Measurements from ENCODE around the gene DDX60. TPM values are rescaled to one million over a fixed set of nuclear protein-coding genes. Genes with fewer than 3 reads are reported as not detected.

Gene DDX60
- total RNA-seq, 1 experiment from 2014 or later: 3.3 TPM

DNA sequence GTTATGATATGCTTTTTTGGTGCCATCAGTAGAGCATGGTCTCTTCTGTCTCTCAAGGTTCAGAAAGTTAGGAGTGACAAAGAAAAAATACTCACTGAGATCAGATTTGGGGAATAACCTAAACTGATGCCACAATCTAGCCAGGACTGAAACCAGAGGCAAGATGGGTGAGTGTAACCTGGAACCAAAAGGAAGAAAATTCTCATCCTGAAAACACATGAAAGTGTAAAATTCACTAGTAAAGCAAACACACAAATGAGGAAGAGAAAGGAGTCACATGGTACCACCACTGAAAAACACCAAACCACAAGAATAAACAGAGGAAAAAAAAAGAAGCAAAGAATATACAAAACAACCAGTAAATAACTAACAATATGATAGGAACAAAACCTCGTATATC lies 129.8 kb downstream of the DDX60 start:
- POLR2A ChIA-PET (ENCODE audit: low non-redundant PET): no interaction called here
- no peak for DNase-seq (ENCODE audit: low spot score)
- BruUV-seq (replicated peaks): no TSS peak
- no peaks in the 10 kb centered on the region for H3K9me3 ChIP-seq (ENCODE audit: low read depth, low read length, poor library complexity, severe bottlenecking)
- no peaks in the 10 kb centered on the region for H3K4me1 ChIP-seq (ENCODE audit: insufficient read depth, low read length, poor library complexity, severe bottlenecking)
- TF ChIP-seq, protein P1, sequence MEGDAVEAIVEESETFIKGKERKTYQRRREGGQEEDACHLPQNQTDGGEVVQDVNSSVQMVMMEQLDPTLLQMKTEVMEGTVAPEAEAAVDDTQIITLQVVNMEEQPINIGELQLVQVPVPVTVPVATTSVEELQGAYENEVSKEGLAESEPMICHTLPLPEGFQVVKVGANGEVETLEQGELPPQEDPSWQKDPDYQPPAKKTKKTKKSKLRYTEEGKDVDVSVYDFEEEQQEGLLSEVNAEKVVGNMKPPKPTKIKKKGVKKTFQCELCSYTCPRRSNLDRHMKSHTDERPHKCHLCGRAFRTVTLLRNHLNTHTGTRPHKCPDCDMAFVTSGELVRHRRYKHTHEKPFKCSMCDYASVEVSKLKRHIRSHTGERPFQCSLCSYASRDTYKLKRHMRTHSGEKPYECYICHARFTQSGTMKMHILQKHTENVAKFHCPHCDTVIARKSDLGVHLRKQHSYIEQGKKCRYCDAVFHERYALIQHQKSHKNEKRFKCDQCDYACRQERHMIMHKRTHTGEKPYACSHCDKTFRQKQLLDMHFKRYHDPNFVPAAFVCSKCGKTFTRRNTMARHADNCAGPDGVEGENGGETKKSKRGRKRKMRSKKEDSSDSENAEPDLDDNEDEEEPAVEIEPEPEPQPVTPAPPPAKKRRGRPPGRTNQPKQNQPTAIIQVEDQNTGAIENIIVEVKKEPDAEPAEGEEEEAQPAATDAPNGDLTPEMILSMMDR (conservative IDR thresholded peaks at IDR 0.05; ENCODE audit: low read depth, low read length): no peak
- no peak for TF ChIP-seq EZH2 (IDR thresholded peaks at IDR 0.05; ENCODE audit: borderline replicate concordance, low read depth, low read length, poor library complexity, severe bottlenecking)
- no peaks in the 10 kb centered on the region for H3K27me3 ChIP-seq (replicated peaks; ENCODE audit: insufficient read depth, low read depth, low read length, poor library complexity)
- H3K36me3 ChIP-seq (ENCODE audit: insufficient read depth, low read length, poor library complexity, severe bottlenecking): no peaks in the 10 kb centered on the region
- intact Hi-C loops (cut with micrococcal nuclease; ENCODE audit: unreplicated experiment): loop anchor here (5.0 to 10.0 kb wide), 2 partner anchors 324 to 366 kb away; no protein-coding TSS in a partner anchor
- no peak overlapping the region for H3K27ac ChIP-seq (ENCODE audit: low read depth, low read length, poor library complexity, severe bottlenecking)
- CTCF ChIA-PET: no interaction called here
- no peak overlapping the region for H3K4me3 ChIP-seq (ENCODE audit: low read depth, low read length, poor library complexity, severe bottlenecking)

DNA sequence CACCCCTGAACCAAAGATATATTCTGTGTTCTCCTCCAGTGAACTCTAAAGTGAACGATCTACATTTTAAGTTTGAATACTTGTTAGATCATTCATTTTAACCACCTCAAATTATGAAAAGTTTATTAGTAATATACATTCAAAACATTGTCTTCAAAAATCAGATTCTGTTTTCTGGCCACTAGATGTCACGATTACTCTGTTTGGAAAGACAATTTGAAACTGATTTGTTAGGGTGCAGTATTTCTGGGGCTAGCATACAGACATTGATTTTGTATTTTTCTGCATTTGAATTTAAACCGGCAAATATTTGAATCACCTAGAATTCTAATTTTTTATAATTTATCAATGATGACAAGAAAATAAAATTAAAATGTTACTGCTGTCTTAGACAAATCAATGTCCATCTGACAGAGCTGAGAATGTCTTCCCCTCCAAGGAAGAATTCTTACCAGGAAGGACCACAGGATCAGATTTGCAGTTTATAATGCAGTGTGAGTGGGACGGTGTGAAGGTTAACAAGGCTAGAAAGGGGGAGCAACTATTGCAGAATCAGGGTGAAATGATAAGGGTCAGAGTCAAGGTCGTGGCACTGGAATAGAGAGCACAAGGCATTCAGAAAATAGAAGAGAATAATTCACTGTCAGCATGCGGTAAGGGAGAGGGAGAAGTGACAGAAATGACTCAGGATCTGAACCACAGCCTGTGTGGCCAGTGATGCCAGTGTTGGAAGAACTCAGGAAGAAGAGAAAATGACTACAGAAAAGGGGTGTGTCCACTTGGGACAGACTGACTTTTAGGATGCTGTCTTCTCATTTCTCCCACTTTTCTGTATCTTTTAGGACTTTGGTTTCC lies 134.6 kb downstream of the DDX60 start:
- H3K36me3 ChIP-seq (ENCODE audit: insufficient read depth, low read length, poor library complexity, severe bottlenecking): no peaks in the 10 kb centered on the region
- H3K27me3 ChIP-seq (replicated peaks; ENCODE audit: insufficient read depth, low read depth, low read length, poor library complexity): no peaks in the 10 kb centered on the region
- BruUV-seq (replicated peaks): no TSS peak
- H3K4me3 ChIP-seq (ENCODE audit: low read depth, low read length, poor library complexity, severe bottlenecking): no peak overlapping the region
- H3K9me3 ChIP-seq (ENCODE audit: low read depth, low read length, poor library complexity, severe bottlenecking): no peaks in the 10 kb centered on the region
- H3K27ac ChIP-seq (ENCODE audit: low read depth, low read length, poor library complexity, severe bottlenecking): no peak overlapping the region
- TF ChIP-seq, protein P1 (conservative IDR thresholded peaks at IDR 0.05; ENCODE audit: low read depth, low read length): peak; percentile 72
- TF ChIP-seq EZH2 (IDR thresholded peaks at IDR 0.05; ENCODE audit: borderline replicate concordance, low read depth, low read length, poor library complexity, severe bottlenecking): no peak
- ChIA-PET CTCF (no interaction called here), POLR2A (ENCODE audit: low non-redundant PET) (no interaction called here)
- intact Hi-C loops (cut with micrococcal nuclease; ENCODE audit: unreplicated experiment): loop anchor here (5.0 to 10.0 kb wide), 4 partner anchors 371 to 1308 kb away; no protein-coding TSS in a partner anchor
- no peaks in the 10 kb centered on the region for H3K4me1 ChIP-seq (ENCODE audit: insufficient read depth, low read length, poor library complexity, severe bottlenecking)
- peak; percentile 51 for DNase-seq (ENCODE audit: low spot score)

DNA sequence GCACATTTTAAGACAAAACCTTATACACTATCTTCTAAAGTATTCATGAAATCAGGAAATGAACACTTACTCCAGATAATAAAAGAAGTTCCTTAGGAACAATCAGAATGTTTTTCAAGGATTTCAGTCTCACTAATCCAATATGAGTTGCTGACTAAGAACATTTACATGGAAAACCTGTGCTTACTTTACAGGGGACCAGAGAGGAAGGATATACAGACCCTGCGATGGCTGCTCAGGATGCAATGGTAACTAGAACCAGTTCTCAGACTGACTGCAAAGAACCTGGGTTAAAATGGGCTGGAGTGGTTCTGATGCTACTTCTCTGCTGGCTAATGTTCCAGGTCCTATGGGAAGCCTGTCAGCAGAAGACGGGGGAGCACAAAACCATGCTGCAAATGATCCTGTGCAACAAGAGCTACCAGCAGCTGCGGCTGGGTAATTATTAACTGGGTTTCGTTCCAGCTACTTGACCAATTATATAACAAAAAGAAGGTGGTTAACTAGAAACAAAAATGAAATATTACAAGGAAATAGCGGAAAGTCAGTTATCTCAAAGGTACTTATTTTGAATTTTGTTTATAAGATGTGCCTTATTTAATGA lies 140.9 kb downstream of the DDX60 start:
- H3K36me3 ChIP-seq (ENCODE audit: insufficient read depth, low read length, poor library complexity, severe bottlenecking): no peaks in the 10 kb centered on the region
- H3K27me3 ChIP-seq (replicated peaks; ENCODE audit: insufficient read depth, low read depth, low read length, poor library complexity): no peaks in the 10 kb centered on the region
- no peak for DNase-seq (ENCODE audit: low spot score)
- no peak overlapping the region for H3K4me3 ChIP-seq (ENCODE audit: low read depth, low read length, poor library complexity, severe bottlenecking)
- ChIA-PET POLR2A (ENCODE audit: low non-redundant PET) (no interaction called here), CTCF (no interaction called here)
- TF ChIP-seq EZH2 (IDR thresholded peaks at IDR 0.05; ENCODE audit: borderline replicate concordance, low read depth, low read length, poor library complexity, severe bottlenecking): no peak
- TF ChIP-seq, protein P1 (conservative IDR thresholded peaks at IDR 0.05; ENCODE audit: low read depth, low read length): no peak
- intact Hi-C loops (cut with micrococcal nuclease; ENCODE audit: unreplicated experiment): no loop called here
- no peaks in the 10 kb centered on the region for H3K9me3 ChIP-seq (ENCODE audit: low read depth, low read length, poor library complexity, severe bottlenecking)
- no TSS peak for BruUV-seq (replicated peaks)
- peaks cover 4% of the 10 kb centered on the region for H3K4me1 ChIP-seq (ENCODE audit: insufficient read depth, low read length, poor library complexity, severe bottlenecking)
- H3K27ac ChIP-seq (ENCODE audit: low read depth, low read length, poor library complexity, severe bottlenecking): no peak overlapping the region

Data from A673 (cell line).